Measurements from ENCODE around the gene CDH10.

DNA sequence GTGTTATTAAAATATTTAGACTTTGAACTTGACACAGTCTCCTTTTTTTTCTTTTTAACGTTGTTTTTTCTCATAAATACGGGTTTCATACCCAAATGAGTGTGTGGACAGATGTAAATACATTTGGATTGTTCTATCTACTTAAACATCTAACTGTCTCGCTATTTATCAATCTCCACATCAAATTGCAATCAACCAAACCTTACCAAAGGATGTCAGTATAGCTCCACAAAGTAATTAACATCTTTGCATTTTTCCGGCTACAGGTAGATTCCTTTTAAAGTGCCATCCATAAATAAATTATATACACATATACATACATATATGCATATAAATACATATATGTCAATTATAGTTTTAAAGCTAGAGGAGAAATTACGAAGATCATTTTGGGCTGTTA lies 705 bp upstream of the CDH10 start:
- no peak for TF ChIP-seq POLR2A (IDR thresholded peaks at IDR 0.05)
- TF ChIP-seq, protein P1, sequence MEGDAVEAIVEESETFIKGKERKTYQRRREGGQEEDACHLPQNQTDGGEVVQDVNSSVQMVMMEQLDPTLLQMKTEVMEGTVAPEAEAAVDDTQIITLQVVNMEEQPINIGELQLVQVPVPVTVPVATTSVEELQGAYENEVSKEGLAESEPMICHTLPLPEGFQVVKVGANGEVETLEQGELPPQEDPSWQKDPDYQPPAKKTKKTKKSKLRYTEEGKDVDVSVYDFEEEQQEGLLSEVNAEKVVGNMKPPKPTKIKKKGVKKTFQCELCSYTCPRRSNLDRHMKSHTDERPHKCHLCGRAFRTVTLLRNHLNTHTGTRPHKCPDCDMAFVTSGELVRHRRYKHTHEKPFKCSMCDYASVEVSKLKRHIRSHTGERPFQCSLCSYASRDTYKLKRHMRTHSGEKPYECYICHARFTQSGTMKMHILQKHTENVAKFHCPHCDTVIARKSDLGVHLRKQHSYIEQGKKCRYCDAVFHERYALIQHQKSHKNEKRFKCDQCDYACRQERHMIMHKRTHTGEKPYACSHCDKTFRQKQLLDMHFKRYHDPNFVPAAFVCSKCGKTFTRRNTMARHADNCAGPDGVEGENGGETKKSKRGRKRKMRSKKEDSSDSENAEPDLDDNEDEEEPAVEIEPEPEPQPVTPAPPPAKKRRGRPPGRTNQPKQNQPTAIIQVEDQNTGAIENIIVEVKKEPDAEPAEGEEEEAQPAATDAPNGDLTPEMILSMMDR (IDR thresholded peaks at IDR 0.05), result no peak
